Measurements from ENCODE around the gene GXYLT2.

Gene GXYLT2

DNA sequence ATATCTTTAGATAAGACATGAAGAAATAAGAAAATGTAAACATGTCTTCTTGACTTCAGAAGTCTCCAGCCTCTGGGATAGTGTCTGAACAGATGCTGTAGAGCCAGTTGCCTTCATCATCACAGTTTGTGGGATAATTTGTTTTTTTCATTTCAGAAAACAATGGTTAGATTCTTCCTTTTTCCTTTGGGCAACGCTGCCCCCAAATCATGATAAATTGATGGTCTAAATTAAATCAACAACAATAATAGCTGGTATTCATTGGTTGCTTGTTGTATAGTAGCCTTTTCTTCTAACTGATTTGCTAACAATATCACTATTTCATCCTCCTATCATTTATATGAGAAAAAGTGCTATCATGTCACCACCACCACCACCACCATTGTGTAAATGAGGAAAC, 27.0 kb upstream of the GXYLT2 start:
- Histone ChIP-seq H3K36me3 (replicated peaks; ENCODE audit: insufficient read depth, low read length) (no peaks in the 10 kb centered on the region), H3K27ac (ENCODE audit: low read length) (no peak overlapping the region), H2AFZ (ENCODE audit: low read length) (no peak overlapping the region), H3K9me3 (replicated peaks; ENCODE audit: insufficient read depth, low read length) (no peaks in the 10 kb centered on the region), H3F3A (ENCODE audit: insufficient read depth, low read length) (no peaks in the 10 kb centered on the region), H3K4me1 (ENCODE audit: low read length) (no peaks in the 10 kb centered on the region), H3K4me3 (ENCODE audit: low read length) (no peak overlapping the region), H3K9me2 (replicated peaks; ENCODE audit: insufficient read depth, low read length) (no peaks in the 10 kb centered on the region), H3K4me2 (ENCODE audit: low read depth, low read length) (no peak overlapping the region), H3K9ac (ENCODE audit: low read length) (no peak overlapping the region), H3K27me3 (replicated peaks; ENCODE audit: insufficient read depth, low read length) (no peaks in the 10 kb centered on the region; the same call in 1 of the 2 replicates), H4K20me1 (ENCODE audit: insufficient read depth, low read length) (no peaks in the 10 kb centered on the region), H3K79me2 (ENCODE audit: low read length) (no peaks in the 10 kb centered on the region)
- TF ChIP-seq EZH2phosphoT487 (IDR thresholded peaks at IDR 0.05; ENCODE audit: low read length) = no peak
- TF ChIP-seq, protein P1, sequence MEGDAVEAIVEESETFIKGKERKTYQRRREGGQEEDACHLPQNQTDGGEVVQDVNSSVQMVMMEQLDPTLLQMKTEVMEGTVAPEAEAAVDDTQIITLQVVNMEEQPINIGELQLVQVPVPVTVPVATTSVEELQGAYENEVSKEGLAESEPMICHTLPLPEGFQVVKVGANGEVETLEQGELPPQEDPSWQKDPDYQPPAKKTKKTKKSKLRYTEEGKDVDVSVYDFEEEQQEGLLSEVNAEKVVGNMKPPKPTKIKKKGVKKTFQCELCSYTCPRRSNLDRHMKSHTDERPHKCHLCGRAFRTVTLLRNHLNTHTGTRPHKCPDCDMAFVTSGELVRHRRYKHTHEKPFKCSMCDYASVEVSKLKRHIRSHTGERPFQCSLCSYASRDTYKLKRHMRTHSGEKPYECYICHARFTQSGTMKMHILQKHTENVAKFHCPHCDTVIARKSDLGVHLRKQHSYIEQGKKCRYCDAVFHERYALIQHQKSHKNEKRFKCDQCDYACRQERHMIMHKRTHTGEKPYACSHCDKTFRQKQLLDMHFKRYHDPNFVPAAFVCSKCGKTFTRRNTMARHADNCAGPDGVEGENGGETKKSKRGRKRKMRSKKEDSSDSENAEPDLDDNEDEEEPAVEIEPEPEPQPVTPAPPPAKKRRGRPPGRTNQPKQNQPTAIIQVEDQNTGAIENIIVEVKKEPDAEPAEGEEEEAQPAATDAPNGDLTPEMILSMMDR (IDR thresholded peaks at IDR 0.05; ENCODE audit: low read length) = no peak
- DNase-seq = no peak

GRCh38 chr3:72862314-72863090, 25.3 kb upstream of the GXYLT2 start:
- Histone ChIP-seq H3K9ac (ENCODE audit: low read length) (no peak overlapping the region), H3K4me2 (ENCODE audit: low read depth, low read length) (no peak overlapping the region), H3K9me3 (replicated peaks; ENCODE audit: insufficient read depth, low read length) (no peaks in the 10 kb centered on the region), H3K4me3 (ENCODE audit: low read length) (no peak overlapping the region), H3K27me3 (replicated peaks; ENCODE audit: insufficient read depth, low read length) (no peaks in the 10 kb centered on the region; the same call in 1 of the 2 replicates), H4K20me1 (ENCODE audit: insufficient read depth, low read length) (no peaks in the 10 kb centered on the region), H3K27ac (ENCODE audit: low read length) (no peak overlapping the region), H2AFZ (ENCODE audit: low read length) (no peak overlapping the region), H3K79me2 (ENCODE audit: low read length) (no peaks in the 10 kb centered on the region), H3F3A (ENCODE audit: insufficient read depth, low read length) (no peaks in the 10 kb centered on the region), H3K9me2 (replicated peaks; ENCODE audit: insufficient read depth, low read length) (no peaks in the 10 kb centered on the region), H3K36me3 (replicated peaks; ENCODE audit: insufficient read depth, low read length) (no peaks in the 10 kb centered on the region), H3K4me1 (ENCODE audit: low read length) (no peaks in the 10 kb centered on the region)
- peak; percentile 46 for DNase-seq
- no peak for TF ChIP-seq EZH2 (optimal IDR thresholded peaks at IDR 0.05; ENCODE audit: low read depth, low read length)
- TF ChIP-seq, protein P1 (IDR thresholded peaks at IDR 0.05; ENCODE audit: low read length) = no peak
- TF ChIP-seq EZH2phosphoT487 (IDR thresholded peaks at IDR 0.05; ENCODE audit: low read length) = no peak

- H2AFZ ChIP-seq (ENCODE audit: low read length) = no peak overlapping the region
Observed at GRCh38 chr3:72872183-72872582, 15.7 kb upstream of the GXYLT2 start.

More at GRCh38 chr3:72872183-72872582, 15.7 kb upstream of the GXYLT2 start:
- Histone ChIP-seq H3F3A (ENCODE audit: insufficient read depth, low read length) (no peaks in the 10 kb centered on the region), H3K4me1 (ENCODE audit: low read length) (no peaks in the 10 kb centered on the region), H3K9me3 (replicated peaks; ENCODE audit: insufficient read depth, low read length) (no peaks in the 10 kb centered on the region), H3K36me3 (replicated peaks; ENCODE audit: insufficient read depth, low read length) (no peaks in the 10 kb centered on the region), H3K79me2 (ENCODE audit: low read length) (no peaks in the 10 kb centered on the region), H3K9me2 (replicated peaks; ENCODE audit: insufficient read depth, low read length) (no peaks in the 10 kb centered on the region), H3K27me3 (replicated peaks; ENCODE audit: insufficient read depth, low read length) (no peaks in the 10 kb centered on the region), H3K4me2 (ENCODE audit: low read depth, low read length) (no peak overlapping the region), H3K4me3 (ENCODE audit: low read length) (no peak overlapping the region), H3K9ac (ENCODE audit: low read length) (no peak overlapping the region), H4K20me1 (ENCODE audit: insufficient read depth, low read length) (no peaks in the 10 kb centered on the region), H3K27ac (ENCODE audit: low read length) (no peak overlapping the region)
- TF ChIP-seq EZH2 (optimal IDR thresholded peaks at IDR 0.05; ENCODE audit: low read depth, low read length) (no peak), EZH2phosphoT487 (IDR thresholded peaks at IDR 0.05; ENCODE audit: low read length) (no peak)
- TF ChIP-seq, protein P1 (IDR thresholded peaks at IDR 0.05; ENCODE audit: low read length) = no peak
- DNase-seq = no peak
